OCI-M1 (cell line): ENCODE data around the gene PCSK2.
"Not testable (repeated sequence)": the region's sequence is repeated elsewhere in the genome, so short reads cannot be mapped to it uniquely, and the experiment has no call there.

ENCODE experiments used
- DNase-seq: peaks from one replicate; lab custom pipeline; 2025; lab: John Stamatoyannopoulos, UW

Gene PCSK2, protein sequence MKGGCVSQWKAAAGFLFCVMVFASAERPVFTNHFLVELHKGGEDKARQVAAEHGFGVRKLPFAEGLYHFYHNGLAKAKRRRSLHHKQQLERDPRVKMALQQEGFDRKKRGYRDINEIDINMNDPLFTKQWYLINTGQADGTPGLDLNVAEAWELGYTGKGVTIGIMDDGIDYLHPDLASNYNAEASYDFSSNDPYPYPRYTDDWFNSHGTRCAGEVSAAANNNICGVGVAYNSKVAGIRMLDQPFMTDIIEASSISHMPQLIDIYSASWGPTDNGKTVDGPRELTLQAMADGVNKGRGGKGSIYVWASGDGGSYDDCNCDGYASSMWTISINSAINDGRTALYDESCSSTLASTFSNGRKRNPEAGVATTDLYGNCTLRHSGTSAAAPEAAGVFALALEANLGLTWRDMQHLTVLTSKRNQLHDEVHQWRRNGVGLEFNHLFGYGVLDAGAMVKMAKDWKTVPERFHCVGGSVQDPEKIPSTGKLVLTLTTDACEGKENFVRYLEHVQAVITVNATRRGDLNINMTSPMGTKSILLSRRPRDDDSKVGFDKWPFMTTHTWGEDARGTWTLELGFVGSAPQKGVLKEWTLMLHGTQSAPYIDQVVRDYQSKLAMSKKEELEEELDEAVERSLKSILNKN

DNA sequence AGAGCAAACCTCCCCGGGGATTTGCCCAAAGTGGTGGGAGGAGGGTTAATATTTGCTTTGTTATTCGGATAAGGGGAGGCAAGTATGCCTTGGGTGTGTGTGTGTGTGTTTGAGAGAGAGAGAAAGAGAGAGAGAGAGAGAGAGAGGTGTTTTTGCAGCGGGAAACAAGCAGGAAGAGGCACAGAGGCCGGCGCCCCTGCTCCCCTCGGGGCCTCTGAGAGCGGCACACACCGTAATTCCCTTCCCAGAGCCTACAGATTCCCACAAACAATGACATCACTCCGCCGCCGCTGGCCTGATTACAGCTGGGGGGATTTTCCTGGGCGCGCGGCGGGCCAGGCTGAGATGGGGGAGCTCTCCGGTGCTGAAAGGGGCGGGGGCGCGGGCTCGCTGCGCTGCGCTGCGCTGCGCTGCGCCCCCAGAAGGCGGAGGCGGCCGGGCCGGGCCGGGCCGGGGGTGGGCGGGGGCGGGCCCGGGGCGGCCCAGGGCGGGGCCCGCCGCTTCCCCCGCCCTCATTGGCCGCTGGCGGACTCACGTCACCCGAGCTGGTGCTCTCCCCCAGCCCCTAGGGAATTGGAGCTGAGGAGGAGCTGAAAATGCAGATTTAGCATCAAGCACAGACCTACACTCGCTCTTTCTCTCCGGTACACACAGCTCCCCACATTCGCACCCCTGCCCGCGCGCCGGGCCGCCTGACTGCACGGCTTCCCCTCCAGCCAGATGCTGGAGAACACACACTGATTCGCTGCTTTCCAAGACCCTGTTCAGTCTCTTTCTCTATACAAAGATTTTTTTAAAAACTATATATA lies at the start of gene PCSK2:
TSS of gene PCSK2 (plus strand) at position 631 of the 809 bp plus-strand sequence. CDS start 266 bp downstream, outside the sequence.
- no peak for DNase-seq

DNA sequence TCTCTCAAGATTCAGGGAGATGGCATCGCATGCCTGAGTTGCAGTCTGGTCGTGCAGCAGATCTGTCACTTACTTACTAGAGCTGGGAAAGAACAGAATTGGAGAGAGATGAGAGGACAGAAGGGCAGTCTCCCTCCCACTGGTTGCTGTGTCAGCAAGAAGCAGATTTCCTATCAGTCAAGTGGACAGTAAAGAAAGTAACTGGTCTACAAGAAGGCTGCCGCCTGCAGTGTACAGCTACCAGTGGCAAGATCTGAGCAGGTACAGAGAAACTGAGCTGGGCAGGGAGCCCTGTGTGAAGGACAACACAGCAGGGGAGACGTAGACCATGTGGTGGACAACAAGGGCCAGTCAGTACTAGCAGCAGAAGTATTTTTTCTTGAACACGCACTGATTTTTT lies 49.5 kb upstream of the PCSK2 start:
- no peak for DNase-seq

DNA sequence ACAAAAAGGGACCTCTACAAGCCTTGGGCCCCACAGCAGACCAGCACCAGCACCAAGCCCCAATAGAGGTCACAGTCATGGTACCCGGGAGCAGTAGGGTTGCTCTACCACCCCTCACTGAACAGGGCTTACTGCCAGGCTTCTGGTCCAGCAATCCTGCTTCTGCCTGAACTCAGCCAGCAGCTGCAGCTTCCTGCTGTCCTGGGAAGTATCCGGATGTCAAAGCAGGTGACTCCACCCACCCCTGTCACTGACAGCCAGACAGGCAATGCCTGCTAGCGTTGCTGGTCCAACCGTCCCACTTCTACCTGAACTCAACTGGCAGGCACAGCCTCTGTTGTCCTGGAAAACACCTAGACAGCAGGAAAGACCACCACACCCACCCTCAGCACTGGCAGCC lies 47.0 kb upstream of the PCSK2 start:
- DNase-seq = no peak

DNA sequence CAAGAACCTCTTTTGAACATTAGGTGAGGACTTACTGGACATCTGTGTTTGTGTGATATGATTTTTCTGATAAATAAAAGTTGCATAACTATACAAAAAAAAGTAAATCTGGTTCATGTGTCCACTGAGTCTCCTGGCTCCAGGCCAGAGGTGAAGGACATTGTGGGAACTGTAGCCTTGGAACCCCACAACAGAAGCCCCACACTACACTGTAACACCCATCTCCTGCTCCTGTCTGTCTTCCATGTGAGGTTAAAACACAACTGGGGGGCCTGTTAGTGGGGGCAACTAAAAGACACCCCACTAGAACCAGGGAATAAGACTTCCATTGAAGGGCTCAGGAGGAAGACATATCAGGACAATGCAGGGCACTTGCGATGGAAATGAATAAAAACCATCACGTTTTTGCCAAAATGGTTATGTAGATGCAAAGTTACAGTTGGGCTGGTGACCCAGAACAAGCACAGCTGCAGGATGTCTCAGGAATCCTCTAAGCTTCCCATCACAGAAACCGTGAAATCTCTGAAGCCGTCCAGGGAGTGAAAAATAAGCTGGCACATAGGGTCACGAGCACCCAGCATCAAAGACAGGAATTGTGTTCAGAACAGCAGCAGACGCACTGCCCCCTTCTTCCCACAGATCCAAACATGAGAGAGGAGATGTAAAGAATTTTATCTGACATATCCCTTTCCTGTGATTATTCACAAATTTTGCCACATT lies 36.7 kb upstream of the PCSK2 start:
- no peak for DNase-seq

DNA sequence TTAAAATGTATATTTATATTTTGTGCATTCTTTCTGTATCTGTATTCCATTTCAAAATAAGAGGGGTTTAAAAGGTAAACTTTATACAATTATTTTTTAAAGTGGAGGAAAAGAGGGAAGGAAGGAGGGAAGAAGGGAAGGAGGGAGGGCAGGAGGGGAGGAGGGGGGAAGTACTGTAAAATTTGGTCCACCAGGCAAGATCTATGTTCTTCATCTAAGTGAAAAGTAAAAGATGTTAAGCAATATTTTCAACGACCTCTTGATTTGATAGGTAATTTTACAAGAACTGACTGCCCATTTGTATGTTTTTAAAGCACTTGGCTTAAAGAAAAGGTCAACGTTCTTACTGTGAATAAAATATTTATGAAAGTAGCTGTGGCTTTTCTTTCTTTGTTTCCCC lies 29.8 kb upstream of the PCSK2 start:
- no peak for DNase-seq

DNA sequence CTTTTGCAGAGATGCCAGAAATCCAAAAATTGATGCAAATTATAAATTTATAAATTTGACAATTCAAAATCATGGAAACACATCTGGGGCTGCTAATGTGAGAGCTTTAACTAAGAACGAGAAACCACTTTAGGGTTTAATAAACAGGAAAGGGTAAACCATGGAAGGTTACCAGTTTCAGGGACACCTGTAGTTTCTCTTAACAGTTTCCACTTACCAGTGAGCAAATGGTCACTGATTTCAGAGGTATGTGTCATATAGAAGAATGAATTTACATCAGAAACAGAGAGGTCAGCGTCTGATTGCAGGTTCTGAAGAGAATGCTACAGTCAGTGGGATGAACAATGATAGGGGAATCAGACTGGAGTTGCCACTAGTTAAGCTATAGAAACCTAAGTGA lies 24.8 kb upstream of the PCSK2 start:
- DNase-seq = no peak

DNA sequence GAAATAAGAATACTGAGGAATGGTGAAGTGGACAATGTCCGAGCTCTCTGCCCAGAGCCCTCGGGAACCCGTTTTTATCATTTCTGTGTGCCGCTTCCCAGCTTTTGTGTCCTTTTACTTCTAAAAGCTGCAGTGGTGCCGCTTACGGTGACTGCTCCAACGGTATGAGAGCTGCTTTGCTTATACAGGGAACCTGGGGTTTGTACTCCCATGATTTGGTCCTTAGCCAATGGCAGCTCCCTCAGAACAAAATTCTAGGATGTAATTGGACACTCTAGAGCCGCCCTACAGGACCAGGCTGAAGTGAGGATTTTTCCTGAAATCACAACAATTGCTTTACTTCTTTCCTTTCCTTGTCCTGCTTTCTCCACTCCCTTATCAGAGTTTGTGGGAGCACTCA lies 24.2 kb upstream of the PCSK2 start:
- no peak for DNase-seq

DNA sequence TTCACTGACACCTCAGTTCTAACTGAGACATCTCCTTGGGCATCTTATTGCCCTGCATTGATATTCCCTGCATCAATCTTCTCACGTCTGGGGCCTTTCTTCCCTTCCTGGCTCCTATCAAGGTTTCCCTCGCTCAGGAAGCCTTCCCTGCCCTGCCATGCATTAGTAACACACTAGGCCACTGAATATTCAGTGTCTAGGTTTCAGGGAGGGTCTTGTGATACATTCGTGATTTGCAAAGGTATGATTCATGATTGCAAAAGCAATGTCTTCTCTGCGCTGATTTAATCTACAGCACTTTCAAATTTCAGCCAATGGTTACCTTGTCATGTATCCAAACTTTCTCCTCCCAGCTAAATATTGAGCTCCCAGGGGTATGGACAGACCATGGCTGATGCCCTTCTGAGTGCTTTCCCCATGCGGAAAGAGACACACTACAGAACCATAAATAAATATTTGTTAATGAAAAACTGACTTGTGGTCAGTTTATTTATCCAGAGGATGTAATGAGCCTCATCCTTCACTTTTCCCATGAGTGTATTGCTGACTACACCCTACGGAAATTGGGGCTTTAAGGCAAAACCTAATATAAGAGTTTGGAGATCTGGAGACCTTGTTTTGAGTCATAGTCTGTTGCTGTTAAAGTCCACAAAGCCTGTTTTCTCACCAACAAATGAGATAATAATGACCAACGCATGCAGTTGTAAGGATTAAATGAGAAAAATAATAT lies 21.6 kb upstream of the PCSK2 start:
- DNase-seq = no peak

DNA sequence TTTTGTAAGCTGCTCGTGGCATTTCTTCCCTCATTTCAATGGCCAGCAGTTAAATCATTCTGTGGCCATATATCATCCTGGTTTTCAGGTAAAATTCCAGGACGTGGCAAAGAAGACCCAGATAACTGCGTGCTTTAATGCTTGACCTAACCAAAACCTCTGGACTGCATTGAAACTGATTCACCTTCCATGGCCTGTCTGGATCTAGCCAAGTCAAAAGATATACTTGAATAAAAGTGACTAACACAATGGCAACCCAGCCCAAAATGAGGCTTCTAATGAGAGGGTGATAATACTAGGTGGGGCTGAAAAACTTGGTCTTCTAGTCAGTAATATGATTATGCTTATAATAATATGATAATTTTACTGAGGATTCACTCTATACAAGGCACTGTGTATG lies 16.5 kb upstream of the PCSK2 start:
- no peak for DNase-seq

DNA sequence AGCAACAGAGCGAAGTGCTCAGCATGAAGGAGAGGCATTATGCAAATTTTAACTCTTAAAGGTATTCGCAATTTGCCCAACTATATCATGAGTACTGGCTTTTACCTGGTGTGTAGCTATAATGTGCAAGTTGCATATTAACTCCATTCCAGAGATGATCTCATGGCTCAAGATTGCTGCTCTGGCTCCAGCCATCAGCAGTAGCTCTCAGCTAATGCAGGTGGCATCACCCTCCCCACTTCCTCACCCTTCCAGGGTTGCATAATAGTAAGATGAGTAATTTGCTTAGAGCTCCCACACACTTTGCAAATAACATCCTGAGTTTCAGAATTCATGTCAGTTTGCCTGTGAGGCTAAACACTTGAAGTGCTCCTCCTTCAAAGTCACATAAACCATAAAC lies 15.9 kb upstream of the PCSK2 start:
- DNase-seq = no peak

DNA sequence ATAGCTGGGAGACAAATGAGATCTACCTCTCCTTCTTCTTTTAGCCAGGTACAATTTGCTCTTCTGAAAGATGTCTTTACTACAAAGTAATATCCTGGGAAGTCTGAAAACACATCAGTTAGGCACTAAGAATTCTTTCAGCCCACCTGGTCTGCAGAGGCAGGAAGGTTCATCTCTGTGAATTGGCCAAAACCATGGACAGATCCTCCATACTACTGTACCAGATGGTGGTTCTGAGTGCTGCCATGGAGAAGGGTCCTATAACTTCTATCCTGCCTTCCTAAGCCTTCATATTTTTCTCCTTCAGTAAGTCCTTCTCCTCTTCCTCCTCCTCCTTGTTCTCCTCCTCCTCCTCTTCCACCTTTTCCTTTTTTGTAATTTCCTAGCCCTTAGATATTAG lies 11.7 kb upstream of the PCSK2 start:
- no peak for DNase-seq

DNA sequence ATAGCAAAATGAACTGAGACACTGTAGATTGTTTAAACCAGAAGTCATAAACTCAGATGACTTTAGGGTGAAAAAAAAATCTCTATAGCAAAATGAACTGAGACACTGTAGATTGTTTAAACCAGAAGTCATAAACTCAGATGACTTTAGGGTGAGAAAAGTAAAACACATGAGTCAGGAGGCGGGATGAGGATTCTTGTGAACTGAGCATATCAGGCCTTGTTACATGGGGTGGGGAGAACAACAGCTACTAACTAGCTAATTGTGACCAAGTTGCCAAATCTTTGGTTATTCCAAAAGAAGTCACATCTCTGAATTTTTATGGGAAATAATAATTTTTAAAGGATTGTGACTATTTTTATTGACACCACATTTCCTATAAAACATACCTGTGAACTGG lies 7.0 kb upstream of the PCSK2 start:
- DNase-seq = not testable (repeated sequence)

DNA sequence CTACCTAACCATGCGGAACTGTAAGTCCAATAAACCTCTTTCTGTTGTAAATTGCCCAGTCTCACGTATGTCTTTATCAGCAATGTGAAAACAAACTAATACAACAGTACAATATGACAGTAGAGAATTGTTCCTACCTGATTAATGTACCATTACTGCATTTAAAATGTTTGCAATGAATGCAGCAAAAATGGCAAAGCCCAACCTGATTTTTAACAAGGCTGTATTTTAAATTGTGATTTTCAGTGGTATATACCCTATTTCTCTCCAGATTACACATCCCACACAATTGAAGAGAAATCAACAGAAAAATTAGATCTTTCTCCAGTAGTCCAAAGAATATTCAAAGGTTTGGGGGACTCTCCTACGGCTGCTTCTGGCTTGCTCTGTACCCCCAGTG lies 3.3 kb upstream of the PCSK2 start:
- no peak for DNase-seq

DNA sequence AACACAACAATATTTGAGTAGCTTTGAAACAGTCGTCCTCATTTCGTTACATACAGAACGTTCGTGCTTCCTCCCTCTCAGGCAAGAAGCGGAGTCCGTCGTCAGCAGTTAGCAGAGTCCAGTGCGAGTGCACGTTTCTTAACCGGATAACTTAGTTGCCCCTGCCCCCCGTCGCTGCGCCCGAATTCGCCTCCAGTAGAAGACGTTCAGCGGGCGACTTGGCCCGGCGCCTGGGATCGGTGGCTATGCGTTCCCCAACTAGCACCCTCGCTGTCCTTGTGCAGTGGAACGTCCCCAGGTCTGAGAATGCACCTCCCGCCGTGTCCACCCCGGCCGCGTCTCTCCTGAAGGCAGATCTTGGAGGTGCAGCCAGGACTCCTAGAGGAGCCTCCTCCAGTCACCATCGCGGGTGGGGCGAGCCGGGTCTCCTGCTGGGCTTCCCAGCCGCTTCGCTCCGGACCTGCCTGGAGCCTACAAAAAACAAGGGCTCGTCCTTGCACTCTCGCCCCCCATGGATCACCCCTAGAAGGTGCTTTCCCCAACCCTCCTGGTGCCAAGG lies 910 bp upstream of the PCSK2 start:
- DNase-seq = no peak

DNA sequence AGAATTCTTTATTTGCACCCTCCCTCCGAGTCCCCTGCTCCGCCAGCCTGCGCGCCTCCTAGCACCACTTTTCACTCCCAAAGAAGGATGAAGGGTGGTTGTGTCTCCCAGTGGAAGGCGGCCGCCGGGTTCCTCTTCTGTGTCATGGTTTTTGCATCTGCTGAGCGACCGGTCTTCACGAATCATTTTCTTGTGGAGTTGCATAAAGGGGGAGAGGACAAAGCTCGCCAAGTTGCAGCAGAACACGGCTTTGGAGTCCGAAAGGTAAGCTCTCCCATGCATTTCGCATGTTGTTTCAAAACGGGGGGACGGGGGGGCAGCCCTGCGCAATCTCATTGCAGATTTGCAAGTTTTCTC lies 357 bp downstream of the PCSK2 start:
- DNase-seq = no peak

DNA sequence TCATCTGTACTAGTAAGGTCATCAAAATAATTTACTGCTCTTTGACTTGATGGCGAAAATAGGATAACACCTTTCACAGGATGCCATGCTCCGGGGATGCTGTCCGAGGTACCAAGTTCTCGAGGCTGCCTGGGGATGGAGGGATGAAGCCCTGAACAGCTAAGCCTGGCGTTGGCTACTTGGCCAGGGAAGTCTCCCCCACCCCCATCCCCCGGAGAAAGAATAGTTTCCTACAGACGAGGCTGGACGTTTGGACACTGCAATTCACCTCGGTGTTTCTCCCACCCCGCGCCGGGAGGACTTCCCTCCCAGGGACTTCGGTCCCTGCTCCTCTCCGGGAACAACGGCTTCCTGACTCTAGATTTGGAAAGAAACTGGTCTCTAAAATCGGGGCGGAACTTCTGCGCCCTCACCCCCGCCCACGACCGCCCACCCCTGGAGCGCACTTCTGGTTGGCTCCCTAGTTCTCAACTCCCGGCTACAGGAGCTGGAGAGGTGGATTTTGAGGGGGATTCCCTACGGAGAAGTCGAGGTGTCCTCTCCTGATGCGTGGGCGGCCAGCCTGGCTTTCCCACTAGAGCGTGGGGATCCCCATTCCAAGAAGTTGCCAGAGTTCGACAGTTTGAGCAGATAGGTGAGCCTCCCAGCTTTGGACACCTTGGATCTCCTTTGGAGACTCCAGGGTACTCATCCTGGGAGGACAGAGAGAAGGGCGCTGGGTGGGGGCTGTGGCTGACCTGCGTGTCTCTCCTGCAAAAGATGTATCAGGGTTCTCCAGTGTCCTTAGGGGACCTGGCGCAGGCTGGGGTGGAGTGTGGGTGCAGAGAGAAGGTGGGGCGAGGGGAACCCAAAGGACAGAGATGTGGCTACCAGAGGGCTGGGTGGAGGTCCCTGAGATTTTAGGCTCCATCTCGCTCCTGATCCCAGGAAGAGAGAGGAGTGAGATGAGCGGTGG lies 1.1 kb downstream of the PCSK2 start:
- DNase-seq = no peak

DNA sequence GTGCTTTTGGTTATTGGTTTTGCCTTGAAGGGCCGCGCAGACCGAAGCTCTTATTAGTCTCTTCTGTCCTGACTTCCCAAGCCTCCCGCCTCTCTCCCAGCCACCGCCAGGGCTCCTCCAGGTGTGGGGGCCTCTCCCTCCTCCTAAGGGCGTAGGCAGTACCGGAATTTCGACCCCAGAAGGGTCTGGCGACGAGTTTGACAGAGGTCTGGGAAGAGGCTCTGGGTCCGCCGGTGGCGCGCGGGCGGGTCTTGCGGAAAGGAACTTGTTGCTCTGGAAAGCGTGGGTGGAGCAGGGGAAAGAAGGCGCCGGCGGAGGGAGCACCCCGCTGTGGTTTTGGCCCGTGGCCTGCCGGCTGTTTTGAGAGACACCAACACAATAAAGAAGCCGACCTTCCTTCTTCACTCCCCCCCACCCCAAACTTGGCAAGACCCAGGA lies 1.8 kb downstream of the PCSK2 start:
- no peak for DNase-seq

DNA sequence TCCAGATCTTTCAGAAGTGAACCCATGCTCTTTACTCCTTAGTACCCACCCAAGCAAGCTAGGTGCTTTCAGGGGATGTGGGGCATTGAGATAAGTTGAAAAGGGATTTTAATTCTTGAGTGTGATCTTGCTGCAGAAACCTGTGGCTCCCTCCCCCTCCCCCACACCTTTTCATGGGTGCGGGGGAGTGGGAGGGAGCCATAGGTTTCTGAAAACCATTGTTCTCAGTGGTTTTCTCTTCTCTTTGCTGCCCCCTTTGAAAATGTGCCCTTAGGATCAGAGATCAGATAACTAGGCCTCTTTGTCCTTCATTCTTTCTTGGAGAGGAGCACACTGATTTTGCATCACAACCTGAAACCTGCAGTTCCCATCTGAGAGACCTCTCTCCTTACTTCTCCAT lies 2.4 kb downstream of the PCSK2 start:
- no peak for DNase-seq

DNA sequence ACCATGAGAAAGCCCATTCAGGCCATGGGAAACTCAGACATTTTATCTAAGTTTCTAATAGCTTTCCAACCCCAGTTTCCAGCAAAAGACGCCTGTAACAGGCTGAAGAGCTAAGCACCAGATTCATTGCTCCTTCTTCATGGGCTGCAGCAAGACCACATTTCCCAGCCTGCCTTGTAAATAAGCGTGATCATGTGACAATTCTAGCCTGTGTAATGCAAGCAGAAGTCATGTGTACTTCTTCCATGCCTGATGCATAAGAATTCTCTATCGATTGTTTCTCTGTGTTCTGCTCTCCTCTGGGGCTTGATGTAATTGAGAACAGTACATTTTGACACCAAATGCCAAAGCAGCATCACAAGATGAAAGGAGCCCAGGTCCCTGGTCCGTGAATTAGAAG lies 6.8 kb downstream of the PCSK2 start:
- no peak for DNase-seq

DNA sequence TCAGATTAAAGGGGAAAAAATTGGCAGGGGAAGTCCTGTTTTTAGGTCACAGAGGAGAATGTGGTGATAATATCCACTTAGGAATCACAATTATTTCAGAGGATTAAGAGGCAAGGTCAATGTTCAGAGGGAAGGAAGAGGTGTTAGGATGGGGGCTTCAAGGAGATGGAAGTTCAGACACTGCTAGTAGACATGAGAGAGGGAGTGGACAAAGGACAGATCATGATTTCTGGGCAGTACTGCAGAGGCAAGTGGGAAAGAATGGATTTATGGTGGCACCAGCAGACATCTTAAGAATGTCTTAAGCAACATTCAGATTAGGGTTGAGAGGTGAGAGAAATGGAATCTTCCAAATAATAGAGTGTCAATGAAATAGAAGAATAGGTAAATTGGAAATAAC lies 9.9 kb downstream of the PCSK2 start:
- DNase-seq = no peak
